ENCODE measurements around the gene PHLPP1.
A peak's percentile ranks its signal among the peaks of the same experiment; 100 is the strongest.
"Not testable (repeated sequence)": the region's sequence is repeated elsewhere in the genome, so short reads cannot be mapped to it uniquely, and the experiment has no call there.

PHLPP1 gene

DNA sequence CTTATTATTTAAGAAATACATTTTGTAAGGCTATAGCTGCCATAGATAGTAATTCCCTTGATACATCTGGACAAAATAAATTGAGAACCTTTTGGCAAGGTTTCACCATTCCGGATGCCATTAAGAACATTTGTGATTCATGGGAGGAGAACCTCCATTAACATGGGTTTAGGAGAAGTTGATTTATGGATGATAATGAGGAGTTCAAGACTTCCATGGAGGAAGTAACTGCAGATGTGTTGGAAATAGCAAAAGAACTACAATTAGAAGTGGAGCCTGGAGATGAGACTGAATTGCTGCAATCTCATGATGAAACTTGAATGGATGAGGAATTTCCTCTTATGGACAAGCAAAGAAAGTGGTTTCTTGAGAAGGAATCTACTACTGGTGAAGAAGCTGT is 17.3 kb downstream of the PHLPP1 start:
- Histone ChIP-seq H3K9me3 (ENCODE audit: low read depth, low read length) (no peaks in the 10 kb centered on the region), H3K27ac (no peak overlapping the region), H3K9ac (ENCODE audit: insufficient read length) (no peak overlapping the region), H3K4me3 (no peak overlapping the region), H3K36me3 (ENCODE audit: insufficient read depth, low read length) (no peaks in the 10 kb centered on the region)
- TF ChIP-seq EZH2 (IDR thresholded peaks at IDR 0.05) = no peak
- TF ChIP-seq FOXP2 (optimal IDR thresholded peaks at IDR 0.05; ENCODE audit: control extremely low read depth, extremely low read length, insufficient read depth) = no peak
- no peak for TF ChIP-seq POLR2AphosphoS5 (IDR thresholded peaks at IDR 0.05; ENCODE audit: borderline replicate concordance, low read depth, low read length)
- no peak for DNase-seq (ENCODE audit: low read depth, low spot score)

DNA sequence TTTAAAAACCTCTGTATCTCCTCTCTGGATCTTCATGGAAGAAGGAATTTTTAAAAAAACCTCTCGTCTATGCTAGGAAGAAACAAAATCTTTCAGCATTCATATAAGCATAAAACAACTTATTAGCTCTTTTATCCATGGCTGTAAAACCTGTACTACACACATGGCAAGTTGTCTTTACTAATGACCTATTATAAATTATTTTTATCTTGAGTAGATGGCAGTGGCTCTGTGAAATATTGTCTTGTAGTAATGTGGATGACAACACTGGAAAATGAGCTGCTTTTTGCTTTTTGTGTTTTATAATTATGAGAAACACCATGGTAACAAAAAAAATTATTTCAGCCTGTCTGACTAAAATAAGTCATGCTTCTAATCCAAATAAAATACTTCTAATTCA is 18.9 kb downstream of the PHLPP1 start:
- Histone ChIP-seq H3K27ac (no peak overlapping the region), H3K36me3 (ENCODE audit: insufficient read depth, low read length) (no peaks in the 10 kb centered on the region), H3K9ac (ENCODE audit: insufficient read length) (no peak overlapping the region), H3K4me3 (no peak overlapping the region), H3K9me3 (ENCODE audit: low read depth, low read length) (no peaks in the 10 kb centered on the region)
- DNase-seq (ENCODE audit: low read depth, low spot score) = no peak
- TF ChIP-seq EZH2 (IDR thresholded peaks at IDR 0.05) (no peak), FOXP2 (optimal IDR thresholded peaks at IDR 0.05; ENCODE audit: control extremely low read depth, extremely low read length, insufficient read depth) (no peak), POLR2AphosphoS5 (IDR thresholded peaks at IDR 0.05; ENCODE audit: borderline replicate concordance, low read depth, low read length) (no peak)

DNA sequence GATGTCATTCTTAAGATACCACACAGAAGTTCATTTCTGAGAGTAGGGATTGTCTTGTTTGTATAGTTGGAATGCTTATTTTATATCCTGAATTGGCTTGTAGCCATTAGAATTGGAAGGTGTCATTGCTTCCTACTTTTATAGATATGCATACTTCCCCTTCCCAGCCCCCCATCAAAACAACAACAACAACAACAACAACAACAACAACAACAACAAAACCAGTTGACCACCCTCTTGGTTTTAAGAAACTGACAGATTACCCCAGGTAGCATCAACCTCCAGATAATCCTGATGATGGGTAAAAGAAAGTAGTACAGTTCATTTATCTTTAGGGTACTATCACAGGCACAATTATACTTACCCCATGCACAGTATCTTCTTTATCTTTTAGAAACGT is 20.0 kb downstream of the PHLPP1 start:
- no peak for TF ChIP-seq EZH2 (IDR thresholded peaks at IDR 0.05)
- TF ChIP-seq FOXP2 (optimal IDR thresholded peaks at IDR 0.05; ENCODE audit: control extremely low read depth, extremely low read length, insufficient read depth) = no peak
- TF ChIP-seq POLR2AphosphoS5 (IDR thresholded peaks at IDR 0.05; ENCODE audit: borderline replicate concordance, low read depth, low read length) = no peak
- Histone ChIP-seq H3K27ac (no peak overlapping the region), H3K36me3 (ENCODE audit: insufficient read depth, low read length) (no peaks in the 10 kb centered on the region), H3K9ac (ENCODE audit: insufficient read length) (no peak overlapping the region), H3K9me3 (ENCODE audit: low read depth, low read length) (no peaks in the 10 kb centered on the region), H3K4me3 (no peak overlapping the region)
- no peak for DNase-seq (ENCODE audit: low read depth, low spot score)

DNA sequence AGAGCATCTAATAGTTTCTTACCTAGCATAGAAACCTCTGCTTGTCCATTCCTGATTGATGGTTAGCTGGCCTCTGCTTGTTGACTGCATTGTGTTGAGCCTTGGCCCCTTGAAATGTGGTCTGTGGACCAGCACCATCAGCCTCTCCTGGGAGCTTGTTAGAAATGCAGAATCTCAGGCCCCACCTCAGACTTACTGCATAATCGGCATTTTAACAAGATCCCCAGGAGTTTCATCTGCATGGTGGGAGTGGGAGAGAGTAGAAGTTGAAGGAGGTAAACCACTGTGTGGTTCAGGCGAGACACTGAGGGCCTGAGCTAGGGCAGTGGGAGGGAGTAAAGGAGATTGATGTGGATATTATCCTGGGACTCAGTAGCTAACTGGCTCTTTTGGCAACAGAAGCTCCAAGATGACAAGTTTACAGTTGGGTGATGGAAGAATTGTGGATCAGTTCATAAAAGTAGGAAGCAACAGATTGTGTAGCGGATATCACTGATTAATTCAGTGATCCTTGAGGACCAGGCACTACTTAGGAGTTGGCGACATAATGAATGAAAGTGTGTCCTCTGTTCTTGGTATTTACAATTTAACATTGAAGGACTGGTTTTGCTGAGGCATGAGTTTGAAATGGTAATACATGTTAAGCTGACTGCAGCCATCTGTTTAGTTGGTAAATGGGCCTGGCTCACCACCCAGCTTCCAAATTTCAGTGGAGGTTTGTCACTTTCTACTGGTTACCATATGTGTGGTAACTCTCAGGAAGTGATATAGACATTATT is 20.9 kb downstream of the PHLPP1 start:
- Histone ChIP-seq H3K4me3 (no peak overlapping the region), H3K36me3 (ENCODE audit: insufficient read depth, low read length) (no peaks in the 10 kb centered on the region), H3K9me3 (ENCODE audit: low read depth, low read length) (no peaks in the 10 kb centered on the region), H3K9ac (ENCODE audit: insufficient read length) (no peak overlapping the region), H3K27ac (no peak overlapping the region)
- no peak for DNase-seq (ENCODE audit: low read depth, low spot score)
- TF ChIP-seq FOXP2 (optimal IDR thresholded peaks at IDR 0.05; ENCODE audit: control extremely low read depth, extremely low read length, insufficient read depth) = no peak
- no peak for TF ChIP-seq POLR2AphosphoS5 (IDR thresholded peaks at IDR 0.05; ENCODE audit: borderline replicate concordance, low read depth, low read length)
- no peak for TF ChIP-seq EZH2 (IDR thresholded peaks at IDR 0.05)

DNA sequence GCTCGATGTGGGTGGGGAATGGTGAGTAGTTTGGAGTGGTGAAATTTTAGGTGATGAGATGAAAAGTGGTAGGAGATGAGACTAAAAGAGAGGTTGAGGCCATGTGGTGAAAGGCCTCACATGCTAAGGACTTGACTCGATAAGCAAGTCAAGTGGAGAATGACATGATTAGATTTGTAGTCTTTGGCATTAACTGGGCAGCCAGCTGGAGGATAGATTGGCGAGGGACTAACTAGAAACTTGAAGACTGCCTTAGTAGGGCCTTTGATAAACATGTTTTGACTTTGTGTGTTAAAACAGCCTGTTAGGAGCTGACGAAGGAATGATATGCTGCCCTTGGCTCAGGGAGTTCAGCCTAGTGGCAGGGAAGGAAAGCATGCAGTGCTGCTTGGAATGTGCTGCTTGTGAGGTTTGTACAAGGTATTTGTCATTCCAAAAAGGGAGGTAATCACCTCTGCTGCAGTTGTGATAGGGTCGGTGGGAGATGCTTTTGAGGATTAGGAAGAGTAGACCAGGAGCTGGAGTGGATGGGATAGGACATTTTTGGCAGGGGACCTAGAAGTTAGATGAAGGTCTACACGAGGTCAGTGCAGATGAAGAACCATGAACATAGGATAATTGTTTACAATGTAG is 22.0 kb downstream of the PHLPP1 start:
- no peak overlapping the region for H3K9ac ChIP-seq (ENCODE audit: insufficient read length)
- no peaks in the 10 kb centered on the region for H3K36me3 ChIP-seq (ENCODE audit: insufficient read depth, low read length)
- no peak for DNase-seq (ENCODE audit: low read depth, low spot score)
- no peak overlapping the region for H3K4me3 ChIP-seq
- H3K9me3 ChIP-seq (ENCODE audit: low read depth, low read length) = no peaks in the 10 kb centered on the region
- H3K27ac ChIP-seq = no peak overlapping the region
- no peak for TF ChIP-seq POLR2AphosphoS5 (IDR thresholded peaks at IDR 0.05; ENCODE audit: borderline replicate concordance, low read depth, low read length)
- no peak for TF ChIP-seq EZH2 (IDR thresholded peaks at IDR 0.05)
- no peak for TF ChIP-seq FOXP2 (optimal IDR thresholded peaks at IDR 0.05; ENCODE audit: control extremely low read depth, extremely low read length, insufficient read depth)

DNA sequence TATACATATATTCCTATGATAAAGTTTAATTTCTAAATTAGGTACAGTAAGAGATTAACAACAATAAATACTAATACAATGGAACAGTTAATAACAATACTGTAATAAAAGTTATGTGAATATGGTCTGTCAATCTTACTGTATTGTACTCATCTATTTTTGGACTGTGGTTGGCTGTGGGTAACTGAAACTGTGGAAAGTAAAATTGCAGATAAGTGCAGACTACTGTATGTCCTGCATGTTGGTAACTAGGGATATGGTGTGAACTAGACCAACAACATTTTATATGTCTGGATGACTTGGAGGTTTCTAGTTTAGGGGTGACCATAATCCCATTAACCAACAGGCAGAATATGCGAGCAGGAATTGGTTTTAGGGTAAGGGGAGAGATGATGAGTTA is 23.3 kb downstream of the PHLPP1 start:
- no peak overlapping the region for H3K27ac ChIP-seq
- no peaks in the 10 kb centered on the region for H3K36me3 ChIP-seq (ENCODE audit: insufficient read depth, low read length)
- H3K4me3 ChIP-seq = no peak overlapping the region
- H3K9ac ChIP-seq (ENCODE audit: insufficient read length) = no peak overlapping the region
- DNase-seq (ENCODE audit: low read depth, low spot score) = no peak
- TF ChIP-seq EZH2 (IDR thresholded peaks at IDR 0.05) (no peak), POLR2AphosphoS5 (IDR thresholded peaks at IDR 0.05; ENCODE audit: borderline replicate concordance, low read depth, low read length) (no peak), FOXP2 (optimal IDR thresholded peaks at IDR 0.05; ENCODE audit: control extremely low read depth, extremely low read length, insufficient read depth) (no peak)
- no peaks in the 10 kb centered on the region for H3K9me3 ChIP-seq (ENCODE audit: low read depth, low read length)

DNA sequence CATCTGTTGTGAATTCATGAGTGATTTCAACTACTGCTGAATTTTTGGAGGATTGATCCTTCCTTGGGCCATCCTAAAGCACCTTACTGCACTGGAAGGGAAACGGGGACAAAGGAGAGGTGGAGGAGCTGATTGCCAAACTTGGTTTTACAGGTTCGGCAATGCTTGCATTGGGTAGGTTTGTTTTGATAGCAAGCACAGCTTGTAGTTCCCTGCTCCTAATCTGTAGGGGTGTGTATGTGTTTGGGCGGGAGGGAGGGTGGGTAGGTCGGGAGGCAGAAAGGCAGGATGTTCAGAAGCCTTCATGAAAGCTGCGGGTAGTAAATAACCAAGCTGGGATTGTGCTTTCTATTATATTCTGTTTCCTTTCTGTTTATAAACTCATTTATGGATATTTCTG is 24.6 kb downstream of the PHLPP1 start:
- Histone ChIP-seq H3K4me3 (no peak overlapping the region), H3K36me3 (ENCODE audit: insufficient read depth, low read length) (no peaks in the 10 kb centered on the region), H3K9ac (ENCODE audit: insufficient read length) (no peak overlapping the region), H3K27ac (no peak overlapping the region), H3K9me3 (ENCODE audit: low read depth, low read length) (no peaks in the 10 kb centered on the region)
- TF ChIP-seq EZH2 (IDR thresholded peaks at IDR 0.05) = no peak
- no peak for DNase-seq (ENCODE audit: low read depth, low spot score)

DNA sequence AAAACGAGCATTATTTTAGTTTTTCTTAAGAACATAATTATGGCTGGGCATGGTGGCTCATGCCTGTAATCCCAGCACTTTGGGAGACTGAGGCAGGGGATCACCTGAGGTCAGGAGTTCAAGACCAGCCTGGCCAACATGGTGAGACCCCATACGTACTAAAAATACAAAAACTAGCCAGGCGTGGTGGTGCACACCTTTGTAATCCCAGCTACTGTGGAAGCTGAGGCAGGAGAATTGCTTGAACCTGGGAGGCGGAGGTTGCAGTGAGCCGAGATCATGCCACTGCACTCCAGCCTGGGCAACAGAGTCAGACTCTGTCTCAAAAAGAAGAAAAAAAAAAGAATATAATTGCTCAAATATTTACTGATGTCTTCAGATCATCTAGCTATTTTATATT is 25.3 kb downstream of the PHLPP1 start:
- H3K27ac ChIP-seq = peak overlapping the region; percentile 58; the same call in 1 of the 2 replicates
- not testable (repeated sequence) for H3K36me3 ChIP-seq (ENCODE audit: insufficient read depth, low read length); H3K4me3 ChIP-seq; H3K9ac ChIP-seq (ENCODE audit: insufficient read length); H3K9me3 ChIP-seq (ENCODE audit: low read depth, low read length); DNase-seq (ENCODE audit: low read depth, low spot score)

DNA sequence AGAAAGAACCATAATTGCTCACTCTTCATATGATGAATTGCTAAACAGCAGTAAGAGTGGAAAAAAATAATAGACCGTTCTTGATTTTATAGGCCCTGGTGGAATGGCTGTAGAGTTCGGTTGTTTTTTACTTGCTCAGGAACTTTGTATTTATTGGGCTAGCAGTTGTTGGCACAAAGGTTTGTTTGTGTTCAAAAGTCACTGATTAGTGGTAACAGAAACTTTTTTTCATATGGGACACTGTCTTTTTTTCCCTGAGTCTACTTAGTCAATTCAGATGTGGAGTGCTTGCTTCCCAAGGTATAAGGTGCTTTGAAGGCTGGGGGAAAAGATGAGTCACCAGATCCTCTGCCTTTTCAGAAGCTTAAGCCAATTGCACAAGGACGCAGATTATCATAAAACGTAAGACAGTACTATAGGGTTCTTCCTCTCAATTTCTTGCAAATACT is 25.8 kb downstream of the PHLPP1 start:
- peak; percentile 57 for DNase-seq (ENCODE audit: low read depth, low spot score)
- Histone ChIP-seq H3K9me3 (ENCODE audit: low read depth, low read length) (no peaks in the 10 kb centered on the region), H3K27ac (peak overlapping the region; percentile 58; the same call in 1 of the 2 replicates)

More for the DNA sequence above, 25.8 kb downstream of the PHLPP1 start:
- H3K9ac ChIP-seq (ENCODE audit: insufficient read length) = no peak overlapping the region
- no peak overlapping the region; the same call in 1 of the 2 replicates for H3K4me3 ChIP-seq
- no peaks in the 10 kb centered on the region for H3K36me3 ChIP-seq (ENCODE audit: insufficient read depth, low read length)
- TF ChIP-seq EZH2 (IDR thresholded peaks at IDR 0.05) (no peak), POLR2AphosphoS5 (IDR thresholded peaks at IDR 0.05; ENCODE audit: borderline replicate concordance, low read depth, low read length) (no peak), FOXP2 (optimal IDR thresholded peaks at IDR 0.05; ENCODE audit: control extremely low read depth, extremely low read length, insufficient read depth) (no peak)
